ENCODE data around the gene SESN2. TPM values are rescaled to one million over a fixed set of nuclear protein-coding genes. Genes with fewer than 3 reads are reported as not detected.

Gene SESN2
- 1 to 10 TPM; 1.6 to 4.5 (median 3.2) TPM for polyA plus RNA-seq (ENCODE audit: low read depth in 6 of 6)

GRCh38 chr1:28259252-28259933, at the start of gene SESN2:
TSS of gene SESN2 (plus strand) at chr1:28259518. CDS start at chr1:28259848, 330 bp downstream.
- ATAC-seq (ENCODE audit: low read depth in 2 of 2) (peak; percentile 96 to 98), DNase-seq (peak; percentile 99)
- Mint-ChIP-seq H3K4me1 (peaks cover 15 to 30% (median 26%) of the 10 kb centered on the region in 3 donors), H3K27ac (peak within 1 kb of the TSS; percentile 24 to 88 (median 34)), H3K9me3 (no peaks in the 10 kb centered on the region), H3K4me3 (peak within 1 kb of the TSS; percentile 73 to 93 (median 84)), H3K27me3 (peaks cover 6 to 8% (median 7%) of the 10 kb centered on the region in 3 donors), H3K36me3 (no peaks in the 10 kb centered on the region)

DNA sequence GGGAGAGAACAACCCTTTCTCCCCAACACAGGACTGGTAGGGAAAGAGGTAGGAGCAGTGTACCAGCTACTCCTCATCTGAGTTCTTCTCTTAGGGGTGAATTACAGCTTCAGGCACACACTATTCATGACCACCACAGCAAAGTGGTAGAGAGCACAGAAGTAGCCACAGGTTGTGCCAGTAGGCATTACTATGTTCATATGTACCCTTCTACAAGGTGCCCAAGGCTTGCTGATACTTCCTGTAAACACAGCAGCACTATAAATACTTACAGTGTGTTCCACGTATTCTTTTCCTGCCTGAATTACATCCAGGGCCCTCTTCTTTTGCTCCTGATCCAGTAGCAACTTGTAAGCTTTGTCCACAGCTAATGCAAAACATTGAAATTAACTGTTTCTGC, 49.6 kb upstream of the SESN2 start:
- H3K27ac Mint-ChIP-seq, result peak overlapping the region in 1 of 6 donors; percentile 16
- H3K4me1 Mint-ChIP-seq, result peaks cover 0 to 5% (median 3%) of the 10 kb centered on the region in 3 donors
- H3K9me3 Mint-ChIP-seq, result no peaks in the 10 kb centered on the region
- no peak overlapping the region for H3K4me3 Mint-ChIP-seq
- H3K36me3 Mint-ChIP-seq, result peaks cover 0 to 22% of the 10 kb centered on the region in 2 donors
- no peaks in the 10 kb centered on the region for H3K27me3 Mint-ChIP-seq
- DNase-seq (no peak), ATAC-seq (ENCODE audit: low read depth in 2 of 2) (no peak)

DNA sequence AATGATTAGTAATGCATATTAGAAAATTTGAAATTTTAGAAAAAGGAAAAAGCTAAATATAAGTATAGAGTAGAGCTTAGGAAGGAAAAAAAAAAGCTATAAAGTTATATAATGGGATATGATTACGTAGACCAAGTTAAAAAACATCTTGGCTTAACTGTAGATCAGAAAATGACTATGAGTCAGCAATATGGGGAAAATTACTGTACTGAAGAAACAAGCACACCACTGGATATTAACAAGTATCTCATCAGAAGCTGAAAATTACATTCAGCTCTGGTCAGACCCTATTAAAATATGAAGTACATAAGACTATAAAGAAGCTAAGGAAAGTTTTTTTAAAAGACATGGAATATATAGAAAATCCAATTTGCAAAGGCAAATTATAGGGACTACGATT, 46.0 kb upstream of the SESN2 start:
- H3K36me3 Mint-ChIP-seq, result peaks cover 0 to 11% of the 10 kb centered on the region in 2 donors

DNA sequence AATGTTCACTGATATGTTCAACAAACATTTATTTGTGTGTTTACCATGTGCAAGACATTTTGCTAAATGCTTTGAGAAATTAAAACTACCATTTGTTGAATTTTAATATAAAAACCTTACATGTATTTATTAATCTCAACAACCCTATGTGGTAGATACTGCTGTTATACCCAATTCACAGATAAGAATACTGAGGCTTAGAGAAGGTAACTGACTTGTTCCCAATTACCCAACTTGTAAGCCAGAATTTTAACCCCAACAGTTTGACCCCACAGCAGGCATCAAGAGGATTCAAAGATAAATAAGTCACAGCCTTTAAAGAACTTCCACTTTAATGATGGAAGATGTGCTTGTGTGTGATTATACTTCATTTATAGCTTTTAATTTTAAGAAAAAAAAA, 30.2 kb upstream of the SESN2 start:
- no peak overlapping the region for H3K27ac Mint-ChIP-seq
- H3K36me3 Mint-ChIP-seq, result peaks cover 8 to 17% of the 10 kb centered on the region in 2 donors
- DNase-seq (no peak), ATAC-seq (ENCODE audit: low read depth in 2 of 2) (no peak)
- no peaks in the 10 kb centered on the region for H3K9me3 Mint-ChIP-seq
- peaks cover 15 to 31% (median 18%) of the 10 kb centered on the region in 3 donors for H3K4me1 Mint-ChIP-seq
- H3K27me3 Mint-ChIP-seq, result no peaks in the 10 kb centered on the region
- peak overlapping the region in 1 of 8 donors; percentile 93 for H3K4me3 Mint-ChIP-seq

More for the DNA sequence above, 46.0 kb upstream of the SESN2 start:
- Mint-ChIP-seq H3K9me3 (no peaks in the 10 kb centered on the region), H3K4me1 (peaks cover 0 to 5% (median 3%) of the 10 kb centered on the region in 3 donors), H3K4me3 (no peak overlapping the region), H3K27me3 (no peaks in the 10 kb centered on the region), H3K27ac (peak overlapping the region in 1 of 6 donors; percentile 14)
- DNase-seq (no peak), ATAC-seq (ENCODE audit: low read depth in 2 of 2) (no peak)

GRCh38 chr1:28229996-28230395, 29.3 kb upstream of the SESN2 start:
- Mint-ChIP-seq H3K9me3 (no peaks in the 10 kb centered on the region), H3K36me3 (peaks cover 7 to 16% of the 10 kb centered on the region in 2 donors), H3K4me1 (peaks cover 15 to 31% (median 18%) of the 10 kb centered on the region in 3 donors), H3K4me3 (peak overlapping the region in 3 of 8 donors; percentile 16 to 93 (median 47)), H3K27me3 (no peaks in the 10 kb centered on the region), H3K27ac (no peak overlapping the region)
- DNase-seq, result no peak
- no peak for ATAC-seq (ENCODE audit: low read depth in 2 of 2)

DNA sequence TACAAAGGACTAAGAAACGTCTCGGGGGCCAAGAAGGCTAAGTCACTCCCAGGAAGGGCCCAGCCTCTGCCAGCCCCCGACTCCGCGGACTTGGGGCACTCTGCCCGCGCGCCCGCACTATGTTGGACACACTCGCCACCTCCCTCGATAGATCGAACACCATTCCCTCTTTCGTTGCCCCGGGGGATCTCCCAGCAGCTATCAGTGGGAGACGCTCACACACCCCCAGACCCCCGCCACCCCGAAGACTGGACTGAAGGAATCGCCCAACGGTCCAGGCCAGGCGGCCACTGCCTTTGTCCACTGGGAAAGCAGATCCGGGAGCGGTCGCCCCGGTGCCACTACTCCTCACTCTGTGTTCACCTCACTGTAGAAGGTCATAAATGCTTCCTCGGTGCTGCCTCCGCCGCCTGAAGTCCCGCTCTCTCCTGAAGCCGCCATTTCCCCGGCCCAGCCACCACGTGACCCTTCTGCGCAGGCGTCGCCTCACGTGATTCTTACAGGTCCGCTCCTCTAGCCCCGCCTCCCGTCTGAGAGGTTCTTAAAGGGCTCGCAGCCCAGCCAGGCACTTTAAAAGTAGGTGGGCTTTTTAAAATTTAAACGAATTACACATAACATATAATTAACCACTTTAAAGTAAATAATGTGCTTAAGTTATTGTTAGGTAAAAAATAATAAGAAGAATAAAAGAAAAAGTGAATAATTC, 26.6 kb upstream of the SESN2 start, which contains the start of gene DNAJC8:
TSS of gene DNAJC8 (minus strand) at position 472 of the 706 bp plus-strand sequence. CDS start at position 441, 31 bp downstream.
- ATAC-seq (ENCODE audit: low read depth in 2 of 2), result peak; percentile 63 to 68
- Mint-ChIP-seq H3K4me1 (peaks cover 15 to 31% (median 18%) of the 10 kb centered on the region in 3 donors), H3K36me3 (peaks cover 0 to 7% of the 10 kb centered on the region in 2 donors)

GRCh38 chr1:28233264-28233606, 26.1 kb upstream of the SESN2 start:
- no peaks in the 10 kb centered on the region for H3K9me3 Mint-ChIP-seq
- peak overlapping the region; percentile 58 to 100 (median 98) for H3K4me3 Mint-ChIP-seq
- DNase-seq (no peak), ATAC-seq (ENCODE audit: low read depth in 2 of 2) (no peak)
- peaks cover 15 to 31% (median 18%) of the 10 kb centered on the region in 3 donors for H3K4me1 Mint-ChIP-seq
- peaks cover 0 to 6% of the 10 kb centered on the region in 2 donors for H3K36me3 Mint-ChIP-seq
- peak overlapping the region in 5 of 6 donors; percentile 86 to 100 (median 99) for H3K27ac Mint-ChIP-seq
- no peaks in the 10 kb centered on the region for H3K27me3 Mint-ChIP-seq

More for the DNA sequence above, 26.6 kb upstream of the SESN2 start, which contains the start of gene DNAJC8:
- Mint-ChIP-seq H3K27ac (peak within 1 kb of the TSS; percentile 99 to 100 (median 100)), H3K4me3 (peak within 1 kb of the TSS; percentile 93 to 100 (median 100)), H3K27me3 (no peaks in the 10 kb centered on the region), H3K9me3 (no peaks in the 10 kb centered on the region)
- peak; percentile 89 for DNase-seq

DNA sequence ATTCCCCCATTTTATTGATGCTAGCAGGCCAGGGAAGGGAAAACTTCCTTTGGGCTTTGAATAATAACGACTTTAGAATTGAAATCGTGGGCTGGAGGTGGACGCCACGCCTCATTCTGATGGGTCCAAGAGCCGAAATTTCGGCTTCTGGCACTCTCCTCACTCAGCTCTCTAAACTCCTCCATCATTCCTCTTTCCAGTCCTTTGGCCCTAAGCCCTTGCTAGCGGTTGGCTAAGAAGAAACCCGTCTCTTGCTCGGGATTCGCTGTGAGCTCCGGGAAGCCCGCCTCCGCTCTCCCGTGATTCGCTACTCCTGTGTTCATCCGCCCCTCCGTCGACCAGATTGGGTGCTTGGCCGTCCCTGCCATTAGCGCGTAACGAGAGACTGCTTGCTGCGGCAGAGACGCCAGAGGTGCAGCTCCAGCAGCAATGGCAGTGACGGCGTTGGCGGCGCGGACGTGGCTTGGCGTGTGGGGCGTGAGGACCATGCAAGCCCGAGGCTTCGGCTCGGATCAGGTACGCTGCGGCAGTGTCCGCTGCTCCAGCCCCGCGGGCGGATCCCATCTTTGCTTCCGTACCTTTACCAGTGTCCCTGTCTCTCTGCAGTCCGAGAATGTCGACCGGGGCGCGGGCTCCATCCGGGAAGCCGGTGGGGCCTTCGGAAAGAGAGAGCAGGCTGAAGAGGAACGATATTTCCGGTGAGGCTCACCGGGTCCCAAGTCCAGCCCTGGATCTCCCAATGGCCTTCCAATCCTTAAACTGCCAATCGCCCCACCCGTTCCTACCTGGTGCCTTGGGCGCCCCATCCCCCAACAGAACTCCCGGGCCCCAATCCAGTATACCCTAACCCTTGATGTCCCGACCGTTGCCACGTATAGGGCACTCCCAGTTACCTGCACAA, 23.3 kb upstream of the SESN2 start, which contains the start of gene ATP5IF1:
TSS of gene ATP5IF1 (plus strand) at position 370 of the 901 bp plus-strand sequence. CDS start at position 430, 60 bp downstream.
- peak; percentile 95 for DNase-seq
- Mint-ChIP-seq H3K36me3 (no peaks in the 10 kb centered on the region), H3K9me3 (no peaks in the 10 kb centered on the region), H3K4me3 (peak within 1 kb of the TSS in 1 of 8 donors; percentile 23), H3K27me3 (no peaks in the 10 kb centered on the region), H3K27ac (peak within 1 kb of the TSS in 1 of 6 donors; percentile 14), H3K4me1 (peaks cover 11 to 19% (median 11%) of the 10 kb centered on the region in 3 donors)
- ATAC-seq (ENCODE audit: low read depth in 2 of 2), result peak; percentile 92 to 93

- Mint-ChIP-seq H3K27me3 (no peaks in the 10 kb centered on the region), H3K9me3 (no peaks in the 10 kb centered on the region), H3K36me3 (no peaks in the 10 kb centered on the region), H3K4me3 (no peak overlapping the region), H3K27ac (no peak overlapping the region), H3K4me1 (peaks cover 10 to 19% (median 11%) of the 10 kb centered on the region in 3 donors)
- ATAC-seq (ENCODE audit: low read depth in 2 of 2) (no peak), DNase-seq (no peak)
Observed at GRCh38 chr1:28236656-28237322, 22.5 kb upstream of the SESN2 start.

DNA sequence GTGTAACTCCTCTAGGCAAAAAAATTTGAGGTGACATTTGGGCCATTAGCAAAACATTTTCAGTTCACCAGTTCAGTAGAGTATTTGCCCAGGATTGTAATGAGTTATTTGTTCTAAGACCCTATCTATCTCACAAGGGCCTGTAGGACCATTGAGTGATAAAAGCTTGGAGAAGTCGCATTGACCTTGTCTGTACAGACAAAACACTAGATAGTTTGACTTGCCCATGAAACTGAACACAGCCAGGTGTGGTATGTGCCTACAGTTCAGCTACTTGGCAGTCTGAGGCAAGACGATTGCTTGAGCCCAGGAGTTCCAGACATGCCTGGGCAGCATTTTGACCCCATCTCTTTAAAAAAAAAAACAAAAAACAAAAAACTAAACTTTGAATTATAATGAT, 20.3 kb upstream of the SESN2 start:
- H3K27me3 Mint-ChIP-seq, result no peaks in the 10 kb centered on the region
- peaks cover 6 to 12% (median 8%) of the 10 kb centered on the region in 3 donors for H3K4me1 Mint-ChIP-seq
- no peaks in the 10 kb centered on the region for H3K9me3 Mint-ChIP-seq
- DNase-seq (no peak), ATAC-seq (ENCODE audit: low read depth in 2 of 2) (no peak)
- H3K36me3 Mint-ChIP-seq, result no peaks in the 10 kb centered on the region
- H3K27ac Mint-ChIP-seq, result no peak overlapping the region
- H3K4me3 Mint-ChIP-seq, result peak overlapping the region in 1 of 8 donors; percentile 41

- no peak overlapping the region for H3K27ac Mint-ChIP-seq
- H3K4me3 Mint-ChIP-seq, result no peak overlapping the region
- no peaks in the 10 kb centered on the region for H3K36me3 Mint-ChIP-seq
- H3K27me3 Mint-ChIP-seq, result no peaks in the 10 kb centered on the region
- DNase-seq, result no peak
- H3K4me1 Mint-ChIP-seq, result peaks cover 14 to 22% (median 16%) of the 10 kb centered on the region in 3 donors
- ATAC-seq (ENCODE audit: low read depth in 2 of 2), result no peak
- no peaks in the 10 kb centered on the region for H3K9me3 Mint-ChIP-seq
Observed at GRCh38 chr1:28240024-28240423, 19.3 kb upstream of the SESN2 start.

- no peaks in the 10 kb centered on the region for H3K9me3 Mint-ChIP-seq
- H3K4me1 Mint-ChIP-seq, result peaks cover 21 to 28% (median 25%) of the 10 kb centered on the region in 3 donors
- no peaks in the 10 kb centered on the region for H3K27me3 Mint-ChIP-seq
- no peak for DNase-seq
- H3K4me3 Mint-ChIP-seq, result peak overlapping the region in 2 of 8 donors; percentile 9 to 44
- no peak overlapping the region for H3K27ac Mint-ChIP-seq
- no peaks in the 10 kb centered on the region for H3K36me3 Mint-ChIP-seq
- ATAC-seq (ENCODE audit: low read depth in 2 of 2), result no peak
Observed at GRCh38 chr1:28241638-28242241, 17.6 kb upstream of the SESN2 start.
